Measurements from ENCODE around the gene NIPAL3.

The NIPAL3 gene

DNA sequence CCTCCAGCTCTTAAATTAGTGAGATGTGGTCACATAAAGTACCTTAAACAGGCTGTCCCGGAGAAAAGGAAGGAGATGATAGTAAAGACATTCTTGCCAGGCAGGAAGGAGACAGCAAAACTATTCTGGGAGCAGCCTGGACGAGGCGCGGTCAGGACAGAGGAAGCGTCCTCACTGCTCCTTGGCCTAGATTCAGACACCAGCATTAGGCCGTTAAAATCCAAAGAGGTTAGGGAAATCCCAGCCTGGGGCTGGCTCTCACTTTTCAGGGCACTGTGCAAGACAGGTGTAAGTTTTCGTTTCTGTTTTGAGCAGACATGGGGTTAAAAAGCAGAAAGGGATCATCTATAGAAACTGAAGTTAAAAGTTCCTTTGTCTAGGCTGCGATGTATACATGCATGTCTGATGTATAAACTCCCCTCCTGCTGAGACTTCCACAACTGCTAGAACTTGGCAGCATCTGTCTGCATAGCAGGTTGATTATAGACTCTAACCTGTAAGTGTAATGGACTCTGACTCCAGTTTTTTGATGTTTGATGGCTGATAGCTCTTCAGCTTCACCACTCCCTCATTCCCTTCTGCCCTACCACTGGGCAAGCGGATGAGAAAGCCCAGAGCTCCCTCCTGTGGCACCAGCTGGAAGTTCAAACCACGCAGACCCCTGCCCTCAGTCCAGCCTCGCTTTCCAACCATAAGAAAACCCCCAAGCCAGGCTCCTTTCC, 23.6 kb upstream of the NIPAL3 start:
- DNase-seq: peak; percentile 76

DNA sequence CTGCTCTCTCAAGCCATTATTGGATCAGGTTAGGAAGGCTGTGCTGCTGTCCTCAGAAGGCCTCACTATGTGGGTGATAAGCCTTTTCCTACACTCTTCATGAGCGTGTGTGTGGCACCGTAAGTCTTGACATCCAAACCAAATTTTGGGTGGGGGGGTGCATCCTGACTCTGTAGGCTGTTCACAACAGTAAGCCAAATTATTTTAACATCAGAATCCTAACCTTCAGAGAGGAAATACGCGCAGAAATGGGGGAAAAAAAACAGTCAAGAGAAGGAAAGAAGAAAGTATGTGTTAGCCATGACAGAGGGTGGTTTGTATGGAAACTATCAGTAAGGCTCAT, 23.0 kb upstream of the NIPAL3 start:
- DNase-seq: no peak

DNA sequence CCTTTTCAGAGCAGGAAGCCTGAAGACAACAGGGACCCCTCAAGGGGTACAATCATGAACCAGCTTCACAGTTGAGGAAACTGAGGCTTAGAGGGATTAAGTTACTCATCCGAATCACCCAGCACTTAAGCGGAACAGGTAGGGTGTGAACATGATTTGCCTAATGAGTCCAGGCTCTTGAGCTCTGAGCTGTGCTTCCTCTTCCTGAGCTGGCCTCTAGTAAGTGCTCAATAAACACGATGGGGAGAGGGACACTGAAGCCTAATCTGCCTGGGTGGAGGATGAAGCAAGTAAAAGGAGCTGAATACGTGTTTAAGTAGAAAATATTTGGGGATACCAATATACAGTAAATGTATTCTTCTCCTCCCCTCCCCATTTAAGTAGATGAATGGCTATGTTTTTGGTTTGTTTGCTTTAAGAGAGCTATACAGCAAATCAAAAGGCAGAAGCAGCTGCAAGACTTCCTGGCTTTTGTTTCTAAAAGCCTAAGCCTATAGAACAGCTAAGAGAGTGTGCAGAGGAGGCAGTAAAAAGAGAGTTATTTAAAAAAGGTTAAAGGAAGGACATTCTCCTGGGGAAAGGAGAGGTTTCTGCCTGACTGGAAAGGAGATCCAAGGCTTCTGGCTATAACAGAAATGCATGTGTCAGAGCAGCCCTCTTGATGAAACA, 22.5 kb upstream of the NIPAL3 start:
- DNase-seq: no peak

DNA sequence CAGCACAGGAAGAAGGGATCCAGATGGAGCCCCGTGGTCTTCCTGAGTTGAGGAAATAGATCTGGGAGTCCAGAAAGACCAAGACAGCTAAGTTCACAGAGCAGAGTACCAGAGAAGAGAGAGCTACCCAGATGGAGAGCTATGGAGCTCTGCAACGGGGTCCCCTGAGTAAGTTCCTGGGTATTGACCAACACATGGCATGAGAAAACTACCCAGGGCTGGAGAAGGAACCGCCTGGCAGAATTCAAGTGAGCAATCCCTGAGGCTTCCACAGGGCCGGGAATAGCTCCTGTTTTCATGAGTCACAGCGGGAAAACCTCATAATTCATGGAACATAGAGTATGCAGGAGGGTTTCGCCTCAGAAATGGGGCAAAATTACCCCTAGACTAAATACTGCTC, 21.7 kb upstream of the NIPAL3 start:
- no peak for DNase-seq

DNA sequence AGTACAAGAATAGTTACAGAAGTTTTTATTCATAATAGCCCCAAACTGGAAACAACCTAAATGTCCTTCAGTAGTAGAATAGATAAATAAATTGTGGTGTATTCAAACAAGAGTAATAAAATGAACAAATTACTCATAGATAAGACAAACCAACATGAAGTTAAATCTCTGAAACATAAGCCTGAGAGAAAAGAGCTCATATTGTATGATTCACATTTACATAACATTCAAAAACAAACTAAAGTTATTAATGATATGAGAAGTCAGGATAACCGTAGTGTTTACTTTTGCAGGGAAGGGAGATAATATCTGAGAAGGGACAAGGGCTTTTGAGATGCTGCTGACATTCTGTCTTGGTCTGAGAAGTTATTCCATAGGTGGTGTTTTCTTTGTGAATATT, 15.5 kb upstream of the NIPAL3 start:
- no peak for DNase-seq

DNA sequence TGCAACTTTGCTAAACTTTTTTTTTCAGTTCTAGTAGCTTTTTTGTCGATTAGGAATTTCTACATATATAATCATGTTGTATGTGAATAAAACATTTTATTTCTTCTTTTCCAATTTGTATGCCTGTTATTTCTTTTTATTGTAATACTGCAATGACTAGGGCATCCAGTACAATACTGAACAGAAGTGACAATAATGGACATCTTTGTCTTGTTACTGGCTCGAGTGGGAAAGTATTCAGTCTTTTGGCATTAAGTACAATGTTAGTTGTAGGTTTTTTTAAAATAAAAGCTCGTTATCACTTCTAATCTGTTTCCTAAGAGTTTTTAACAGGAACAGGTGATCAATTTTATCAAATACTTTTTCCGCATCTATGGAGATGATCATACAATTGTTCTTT, 11.8 kb upstream of the NIPAL3 start:
- DNase-seq: no peak

DNA sequence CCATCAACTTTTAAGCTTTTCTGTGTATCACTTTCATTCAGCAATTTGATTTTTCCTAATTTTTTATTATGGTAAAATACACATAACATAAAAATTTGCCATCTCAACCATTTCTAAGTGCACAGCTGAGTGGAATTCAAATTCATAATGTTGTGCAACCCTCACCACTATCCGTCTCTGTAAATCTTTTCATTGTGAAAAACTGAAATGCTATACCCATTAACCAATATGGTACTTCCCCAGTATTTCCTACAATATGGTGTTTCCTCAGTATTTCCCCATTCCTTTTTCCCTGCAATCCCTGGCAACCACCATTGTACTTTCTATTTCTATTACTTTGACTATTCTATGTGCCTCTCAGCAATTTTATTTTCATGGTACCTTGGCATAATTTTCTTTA, 8.8 kb upstream of the NIPAL3 start:
- no peak for DNase-seq

DNA sequence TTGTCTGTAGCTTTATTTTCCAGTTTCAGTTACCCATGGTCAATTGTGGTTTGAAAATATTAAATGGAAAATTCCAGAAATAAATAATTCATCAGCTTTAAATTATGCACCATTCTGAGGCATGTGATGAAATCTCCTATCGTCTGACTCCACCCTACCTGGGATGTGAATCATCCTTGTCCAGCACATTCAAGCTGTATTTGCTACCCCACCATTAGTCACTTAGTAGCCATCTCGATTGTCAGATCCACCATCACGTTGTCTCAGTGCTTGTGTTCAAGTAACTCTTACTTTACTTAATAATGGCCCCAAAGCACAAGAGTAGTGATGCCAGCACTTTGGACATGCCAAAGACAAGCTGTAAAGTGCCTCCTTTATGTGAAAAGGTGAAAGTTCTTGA, 6.1 kb upstream of the NIPAL3 start:
- no peak for DNase-seq

DNA sequence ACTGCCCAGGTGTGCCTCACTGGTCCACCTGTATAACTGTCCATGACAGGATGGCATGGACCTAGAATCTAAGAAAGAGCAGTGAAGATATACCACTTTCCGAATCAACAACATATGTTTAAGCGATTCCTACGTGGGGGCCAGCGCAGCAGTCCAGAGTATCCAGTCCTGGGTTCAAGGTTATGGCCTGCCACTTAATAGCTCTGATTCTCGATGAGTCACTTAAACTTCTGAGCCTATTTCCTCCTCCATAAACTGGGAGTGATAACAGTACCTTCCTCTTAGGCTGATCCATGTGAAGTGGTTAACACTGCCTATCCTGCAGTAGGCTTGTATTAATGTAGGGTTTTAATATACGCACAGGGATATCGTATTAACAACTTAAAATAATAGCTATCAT, 4.9 kb upstream of the NIPAL3 start:
- DNase-seq: no peak

DNA sequence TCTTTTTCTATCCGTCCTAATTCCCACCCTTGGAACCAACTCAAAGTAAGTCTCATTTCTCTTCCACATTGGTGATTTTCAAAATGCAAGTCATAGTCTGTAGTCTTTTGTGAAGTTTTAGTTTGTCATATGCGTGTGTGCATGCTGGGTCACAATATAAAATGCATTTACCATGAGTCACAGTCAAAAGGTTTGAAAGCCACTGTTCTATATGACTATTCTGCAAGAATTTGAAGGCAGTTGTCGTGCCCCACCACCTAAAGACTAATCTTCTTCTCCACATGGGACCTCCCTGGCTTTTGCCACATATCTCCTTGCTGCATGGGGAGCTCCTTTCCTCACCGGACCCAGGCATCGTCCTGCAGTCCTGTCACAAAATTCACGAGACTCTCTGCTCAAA, 3.6 kb upstream of the NIPAL3 start:
- no peak for DNase-seq

DNA sequence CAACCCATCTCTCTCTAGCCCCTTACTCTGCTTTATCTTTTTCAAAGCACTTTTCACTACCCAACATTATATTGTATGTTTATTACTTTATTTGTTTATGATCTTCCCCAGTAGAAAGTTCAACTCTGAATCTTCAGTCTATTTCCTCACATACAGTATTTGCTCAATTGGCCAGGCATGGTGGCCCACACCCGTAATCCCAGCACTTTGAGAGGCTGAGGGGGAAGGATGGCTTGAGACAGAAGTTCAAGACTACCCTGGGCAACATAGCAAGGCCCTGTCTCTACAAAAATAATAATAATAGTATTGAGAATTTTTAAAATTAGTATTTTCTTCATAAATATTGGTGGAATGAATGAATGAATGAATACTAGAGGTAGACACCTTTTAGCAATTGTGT, 3.2 kb upstream of the NIPAL3 start:
- DNase-seq: no peak

DNA sequence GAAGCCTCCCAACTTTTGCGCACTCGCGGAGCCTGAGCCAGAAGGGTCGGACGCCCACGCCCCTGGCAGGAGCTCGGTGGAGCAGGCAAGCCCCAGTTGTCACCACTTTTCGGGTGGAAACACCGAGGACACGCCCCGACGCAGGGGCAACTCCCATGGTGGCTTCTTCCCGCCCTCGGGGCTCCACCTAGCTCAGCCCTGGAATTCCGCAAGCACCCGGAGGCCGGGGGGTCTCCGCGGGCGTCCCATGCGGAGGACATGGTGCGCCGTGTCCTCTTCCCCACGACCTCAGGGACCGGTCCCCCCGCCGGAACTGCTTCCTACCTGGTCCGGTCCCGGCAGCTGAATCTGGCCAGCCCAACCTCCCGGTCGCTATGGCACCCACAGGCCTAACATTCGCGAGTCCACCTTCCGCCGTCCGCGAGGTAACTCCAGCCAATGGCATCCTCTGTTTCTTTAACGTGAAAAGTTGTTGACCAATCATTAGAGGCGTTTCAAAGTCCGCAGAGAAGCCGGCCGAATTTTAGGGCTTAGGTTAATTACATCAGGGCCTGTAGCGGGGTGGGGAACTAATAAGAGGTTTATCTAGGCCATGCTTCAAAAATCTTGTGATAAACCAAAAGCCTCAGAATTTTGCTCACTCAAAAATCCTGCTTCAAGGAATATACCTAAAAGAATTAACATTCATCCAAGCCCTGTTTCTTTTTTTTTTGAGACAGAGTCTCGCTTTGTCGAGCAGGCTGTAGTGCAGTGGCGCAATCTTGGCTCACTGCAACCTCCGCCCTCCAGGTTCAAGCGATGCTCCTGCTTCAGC, 2.0 kb upstream of the NIPAL3 start, which contains the start of gene STPG1:
Gene STPG1, minus strand, starts transcription at position 433 of the 814 bp plus-strand sequence. CDS start 12,394 bp downstream, outside the sequence.
- peak; percentile 93 for DNase-seq

DNA sequence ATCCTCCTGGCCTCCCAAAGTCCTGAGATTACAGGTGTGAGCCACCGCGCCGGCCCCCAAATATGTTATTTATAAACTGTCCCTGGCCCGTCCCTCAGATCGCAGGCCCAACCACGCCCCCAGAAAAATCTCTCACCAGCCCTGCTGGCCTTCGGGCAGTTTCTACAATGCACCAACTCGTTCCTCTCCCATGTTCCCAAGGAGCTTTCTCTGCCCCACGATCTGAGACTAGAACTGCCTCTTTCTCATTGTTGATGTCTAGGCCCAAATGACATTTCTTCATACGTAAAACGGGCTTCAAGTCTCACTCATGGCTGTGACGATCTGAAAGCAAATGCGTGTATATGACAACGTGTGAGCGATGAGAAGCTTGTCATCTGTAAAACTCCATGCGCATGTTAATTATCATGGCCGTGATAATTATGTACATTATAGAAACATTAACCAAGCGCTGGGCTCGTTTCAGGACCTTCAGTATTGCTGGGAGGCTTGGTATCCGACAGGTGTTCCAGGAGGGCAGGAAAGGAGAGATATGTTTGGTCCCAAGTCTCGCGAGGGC, 748 bp upstream of the NIPAL3 start:
- DNase-seq: no peak

DNA sequence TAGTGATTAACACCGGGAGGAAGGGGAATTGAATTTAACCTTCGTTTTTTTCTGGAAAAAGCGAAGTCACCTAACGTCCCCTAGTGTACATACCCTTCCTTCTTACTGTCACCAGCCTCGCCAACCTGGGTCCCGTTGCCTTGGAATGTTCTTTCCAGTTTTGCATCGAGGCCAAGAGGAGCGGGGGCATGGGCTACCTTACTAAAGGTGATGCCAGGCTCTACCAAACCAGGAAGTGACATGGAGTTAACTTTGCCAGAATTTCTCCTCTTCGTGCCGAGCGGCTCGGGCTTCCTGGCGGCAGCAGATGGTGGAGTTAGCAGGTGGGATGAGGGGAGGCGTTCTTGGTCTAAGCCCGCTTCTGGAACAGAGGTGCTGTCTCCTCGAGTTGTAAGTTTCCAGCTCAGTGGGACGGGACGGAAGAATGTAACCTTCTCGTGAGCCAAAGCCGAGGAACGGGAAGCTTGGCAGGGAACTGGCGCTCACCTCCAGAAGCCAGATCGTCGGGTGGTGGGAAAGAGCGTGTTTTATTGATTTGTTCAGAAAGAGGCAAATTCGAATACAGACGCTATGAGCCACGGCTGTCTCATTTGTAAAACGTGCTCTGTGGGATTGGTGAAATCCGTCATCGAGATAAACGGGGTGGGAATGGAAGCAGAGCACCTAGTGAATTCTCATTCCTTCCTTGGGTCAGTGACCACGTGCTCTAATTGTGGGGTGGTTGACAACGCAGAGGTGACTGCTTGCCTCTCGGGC, 486 bp downstream of the NIPAL3 start:
- DNase-seq: peak; percentile 3

DNA sequence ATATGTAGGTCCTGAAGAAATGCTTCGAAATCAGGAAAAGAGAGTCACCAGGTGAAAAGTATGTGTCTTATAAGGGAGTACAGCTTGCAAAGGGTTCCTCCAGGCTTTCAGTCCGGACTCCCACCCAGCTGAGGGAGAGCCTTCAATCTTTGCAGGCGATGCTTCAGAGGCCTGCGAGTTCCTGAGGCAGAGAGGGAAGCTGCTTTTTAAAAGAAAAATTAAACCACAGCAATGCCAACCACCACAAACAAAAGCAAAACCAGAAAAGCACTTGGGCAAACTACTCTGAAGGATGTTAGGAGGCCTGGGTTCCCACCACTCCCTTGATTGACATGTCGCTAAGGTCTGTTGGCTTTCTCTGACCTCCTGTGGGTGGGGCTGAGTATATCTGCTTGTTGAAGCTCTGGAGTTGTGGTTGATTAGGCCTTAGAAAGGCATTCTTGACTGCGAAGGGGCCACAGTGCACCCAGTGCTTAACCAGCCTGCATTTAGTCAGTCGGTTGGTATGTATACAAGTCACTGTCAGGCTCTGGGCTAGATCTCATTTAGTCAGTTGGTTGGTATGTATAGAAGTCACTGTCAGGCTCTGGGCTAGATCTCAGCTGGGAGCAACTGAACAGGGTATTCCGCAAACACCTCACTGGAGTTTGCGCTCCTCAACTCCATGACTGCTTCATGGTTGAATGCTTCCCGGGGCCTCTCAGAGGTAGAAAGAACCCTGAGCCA, 1.2 kb downstream of the NIPAL3 start:
- DNase-seq: peak; percentile 71

DNA sequence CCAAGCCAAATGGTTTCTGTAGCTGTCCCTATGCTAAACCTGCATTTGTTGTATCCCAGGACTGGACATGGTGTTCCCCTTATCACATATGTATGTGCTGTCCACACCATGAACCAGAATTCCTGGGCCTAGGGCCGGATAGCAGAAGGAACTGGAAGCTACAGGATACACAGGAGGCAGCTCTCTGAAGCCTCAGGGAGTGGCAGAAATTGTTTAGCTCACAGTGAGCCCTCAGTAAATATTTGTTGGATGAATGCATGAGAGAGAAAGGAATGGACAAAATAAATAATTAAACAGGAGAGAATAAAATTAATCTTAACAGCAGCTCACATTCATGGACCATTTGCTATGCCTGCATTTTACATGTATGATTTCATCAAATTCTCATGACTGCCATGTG, 2.1 kb downstream of the NIPAL3 start:
- no peak for DNase-seq

DNA sequence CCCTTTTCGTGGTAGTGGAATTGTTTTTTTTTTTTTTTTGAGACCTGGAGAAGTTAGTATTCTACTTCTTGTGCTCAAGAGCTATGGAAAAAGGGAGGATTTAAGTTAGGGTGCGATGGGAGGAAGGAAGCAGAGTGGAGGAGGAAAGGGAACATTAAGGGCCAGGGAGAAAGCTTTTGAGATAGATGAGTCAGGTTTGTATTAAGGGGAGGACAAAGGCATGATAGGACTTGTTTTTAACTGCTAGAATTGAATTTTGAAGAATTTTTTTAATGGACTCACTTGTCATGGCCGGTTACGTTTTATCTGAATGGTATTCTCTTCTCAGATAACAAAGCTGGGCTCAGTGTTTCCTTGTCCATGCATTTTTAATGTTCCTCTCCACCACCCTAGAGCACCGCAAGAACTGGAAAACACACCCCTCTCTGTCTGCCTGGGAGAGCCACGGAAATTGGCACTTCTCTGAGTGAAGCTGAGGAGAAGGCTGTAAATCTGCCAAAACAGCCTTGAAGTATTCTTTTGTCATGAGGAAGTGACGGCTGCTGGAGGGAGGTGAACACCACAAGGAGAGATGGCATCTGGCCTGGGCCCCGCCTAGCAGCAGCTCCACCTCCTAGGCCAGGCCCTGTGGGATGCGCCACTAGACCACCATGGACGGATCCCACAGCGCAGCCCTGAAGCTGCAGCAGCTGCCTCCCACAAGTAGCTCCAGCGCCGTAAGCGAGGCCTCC, 3.5 kb downstream of the NIPAL3 start:
- no peak for DNase-seq

DNA sequence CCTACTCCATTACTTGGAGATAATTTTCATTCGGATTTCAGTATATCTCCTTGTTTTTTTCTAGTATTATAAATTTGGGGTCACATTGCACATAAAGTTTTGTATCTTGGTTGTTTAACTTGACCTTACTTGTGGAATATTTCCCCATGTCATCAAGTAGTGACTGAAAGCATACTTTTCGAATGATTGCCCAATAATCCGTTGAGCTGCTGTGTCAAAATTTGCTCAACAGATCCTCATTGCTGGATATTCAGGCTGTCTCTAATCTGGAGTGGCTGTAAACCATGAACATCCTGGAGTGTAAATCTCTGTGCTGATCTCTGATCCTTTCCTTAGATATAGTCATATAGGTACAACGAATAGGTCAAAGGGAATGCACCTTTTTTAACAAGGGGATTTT, 4.9 kb downstream of the NIPAL3 start:
- no peak for DNase-seq

DNA sequence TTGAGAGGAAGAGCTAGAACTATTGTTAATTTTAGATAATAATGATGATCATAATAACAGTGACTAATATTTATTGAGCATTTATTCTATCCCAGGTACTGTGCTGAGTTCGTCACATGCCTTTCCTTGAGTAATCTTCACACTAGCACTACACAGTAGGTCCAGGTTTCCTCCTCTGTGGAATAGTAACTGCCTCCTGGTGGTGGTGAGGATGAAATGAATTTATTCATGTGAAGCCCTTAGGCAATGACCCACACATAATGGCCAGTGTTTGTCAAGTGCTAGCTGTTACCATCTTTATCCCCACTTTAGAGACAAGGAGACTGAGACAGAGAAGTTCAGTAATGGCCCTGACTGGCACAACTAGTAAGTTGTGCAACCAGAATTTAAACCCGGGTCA, 5.9 kb downstream of the NIPAL3 start:
- DNase-seq: no peak

DNA sequence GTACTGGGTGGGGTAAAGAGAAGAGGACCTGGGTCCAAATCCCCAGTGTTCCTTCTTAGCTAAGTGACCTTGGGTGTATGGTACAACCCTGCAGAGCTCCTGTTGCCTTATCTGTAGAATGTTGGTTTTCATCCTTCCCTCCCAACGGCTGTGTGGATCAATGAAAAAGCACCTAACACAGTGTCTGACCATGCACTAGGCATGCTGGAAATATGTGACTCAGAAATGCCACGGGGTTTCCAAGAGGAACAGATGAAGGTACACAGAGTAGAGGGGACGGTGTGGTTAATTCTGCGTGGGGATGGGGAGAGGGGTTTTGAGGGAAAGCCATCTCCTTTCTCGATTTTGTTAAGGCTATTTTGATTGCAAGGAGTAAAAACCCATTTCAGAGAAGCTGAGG, 8.6 kb downstream of the NIPAL3 start:
- DNase-seq: no peak

DNA sequence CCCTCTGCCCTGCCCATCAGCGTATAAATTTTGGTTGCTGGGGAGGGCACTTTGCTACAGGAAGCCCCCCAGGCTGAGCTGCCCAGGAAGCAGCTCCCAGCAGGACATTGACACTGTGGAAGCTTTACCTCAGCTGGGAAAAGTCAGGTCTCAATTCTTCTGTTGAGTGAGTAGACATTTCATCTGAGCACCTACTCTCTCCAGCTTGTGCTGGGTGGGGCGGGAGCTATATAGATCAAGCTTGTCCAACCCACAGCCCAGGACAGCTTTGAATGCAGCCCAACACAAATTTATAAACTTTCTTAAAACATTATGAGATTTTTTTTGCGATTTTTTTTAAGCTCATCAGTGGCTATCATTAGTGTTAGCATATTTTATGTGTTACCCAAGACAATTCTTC, 9.4 kb downstream of the NIPAL3 start:
- DNase-seq: no peak

DNA sequence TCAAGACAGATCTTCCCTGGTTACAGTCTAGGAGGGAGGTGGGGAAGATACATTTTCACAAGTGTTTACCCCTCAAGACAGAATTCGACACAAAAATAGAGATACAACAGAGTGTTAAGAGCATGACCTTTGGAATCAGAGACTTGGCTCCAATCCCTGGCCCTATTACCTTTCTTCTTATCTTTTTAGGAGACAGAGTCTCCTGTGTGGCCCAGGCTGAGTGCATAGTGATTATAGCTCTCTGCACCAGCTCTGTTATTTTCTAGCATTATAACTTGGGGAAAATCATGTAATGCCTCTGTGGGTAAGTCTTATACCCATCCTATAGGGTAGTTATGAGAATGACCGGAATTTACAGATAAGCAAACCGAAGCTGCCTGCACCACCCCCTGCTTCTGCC, 9.8 kb downstream of the NIPAL3 start:
- no peak for DNase-seq

Data from CD4-positive, alpha-beta T cell treated with Interleukin-17A for 1 hour (primary cell).